Renal pelvis (tissue), 4 donors: ENCODE results near the gene FKBP6. TPM values are rescaled to one million over a fixed set of nuclear protein-coding genes. Genes with fewer than 3 reads are reported as not detected.
"Not testable (repeated sequence)": the region's sequence is repeated elsewhere in the genome, so short reads cannot be mapped to it uniquely, and the experiment has no call there.

ENCODE experiments used
- DNase-seq: peaks from one replicate; pipeline ENCODE4 v3.0.0-alpha.2; 2013
- polyA plus RNA-seq, 3 donors: library from polyadenylated mRNA; unstranded; fragments of 120-200 nt; gene quantifications; one replicate each; pipeline ENCODE4 v1.2.1, GENCODE V29; 2013; ENCODE audit not compliant: insufficient read length in 3 of 3

FKBP6 gene
- polyA plus RNA-seq, 3 donors, result 0.28 to 0.64 (median 0.56) TPM

GRCh38 chr7:73354821-73355220 is 26.9 kb downstream of the FKBP6 start:
- DNase-seq, result no peak

GRCh38 chr7:73356159-73356558 is 28.2 kb downstream of the FKBP6 start:
- no peak for DNase-seq

GRCh38 chr7:73358590-73359275 is 30.8 kb downstream of the FKBP6 start:
- DNase-seq, result no peak

GRCh38 chr7:73359306-73359705 is 31.3 kb downstream of the FKBP6 start:
- DNase-seq, result no peak

- DNase-seq, result no peak
Measured at GRCh38 chr7:73359746-73360375, 31.9 kb downstream of the FKBP6 start.

GRCh38 chr7:73360590-73360989 is 32.6 kb downstream of the FKBP6 start:
- not testable (repeated sequence) for DNase-seq

- no peak for DNase-seq
Measured at GRCh38 chr7:73363225-73364005, 35.5 kb downstream of the FKBP6 start.

- DNase-seq, result no peak
Measured at GRCh38 chr7:73364006-73364728, 36.2 kb downstream of the FKBP6 start.

- no peak for DNase-seq
Measured at GRCh38 chr7:73366127-73366526, 38.2 kb downstream of the FKBP6 start.

GRCh38 chr7:73366990-73367389 is 39.0 kb downstream of the FKBP6 start:
- no peak for DNase-seq

GRCh38 chr7:73369009-73369408 is 41.0 kb downstream of the FKBP6 start:
- no peak for DNase-seq

- no peak for DNase-seq
Measured at GRCh38 chr7:73369622-73370021, 41.7 kb downstream of the FKBP6 start.

- DNase-seq, result no peak
Measured at GRCh38 chr7:73373741-73374140, 45.8 kb downstream of the FKBP6 start.

GRCh38 chr7:73376262-73376661 is 48.3 kb downstream of the FKBP6 start:
- DNase-seq, result not testable (repeated sequence)

- no peak for DNase-seq
Measured at GRCh38 chr7:73376671-73377412, 48.9 kb downstream of the FKBP6 start.

- not testable (repeated sequence) for DNase-seq
Measured at GRCh38 chr7:73377413-73378200, 49.6 kb downstream of the FKBP6 start.

GRCh38 chr7:73382934-73383503 is 55.1 kb downstream of the FKBP6 start:
- no peak for DNase-seq

GRCh38 chr7:73387221-73387828 is 59.4 kb downstream of the FKBP6 start:
- DNase-seq, result no peak

- no peak for DNase-seq
Measured at GRCh38 chr7:73387908-73388414, 60.0 kb downstream of the FKBP6 start.

GRCh38 chr7:73391396-73391795 is 63.4 kb downstream of the FKBP6 start:
- DNase-seq, result no peak
